ENCODE results near the gene SRGAP3. TPM values are rescaled to one million over a fixed set of nuclear protein-coding genes. Genes with fewer than 3 reads are reported as not detected.

Gene SRGAP3
- total RNA-seq, 2 donors from 2014 or later: 10.9 to 11.4 TPM

- Histone ChIP-seq H3K27ac (no peak overlapping the region), H3K4me3 (no peak overlapping the region), H3K4me1 (no peaks in the 10 kb centered on the region), H3K27me3 (no peaks in the 10 kb centered on the region), H3K36me3 (replicated peaks in 1 of 2; ENCODE audit: insufficient read depth in 1 of 2, low read depth in 2 of 2) (no peaks in the 10 kb centered on the region), H3K9me3 (no peaks in the 10 kb centered on the region)
- 77 to 88% methylated on average over 5 to 10 of the region's 12 CpGs for WGBS, 2 donors
- intact Hi-C loops (cut with DNase I): no loop called here
- no peak for TF ChIP-seq POLR2A (IDR thresholded peaks at IDR 0.05)
- TF ChIP-seq, protein P1, sequence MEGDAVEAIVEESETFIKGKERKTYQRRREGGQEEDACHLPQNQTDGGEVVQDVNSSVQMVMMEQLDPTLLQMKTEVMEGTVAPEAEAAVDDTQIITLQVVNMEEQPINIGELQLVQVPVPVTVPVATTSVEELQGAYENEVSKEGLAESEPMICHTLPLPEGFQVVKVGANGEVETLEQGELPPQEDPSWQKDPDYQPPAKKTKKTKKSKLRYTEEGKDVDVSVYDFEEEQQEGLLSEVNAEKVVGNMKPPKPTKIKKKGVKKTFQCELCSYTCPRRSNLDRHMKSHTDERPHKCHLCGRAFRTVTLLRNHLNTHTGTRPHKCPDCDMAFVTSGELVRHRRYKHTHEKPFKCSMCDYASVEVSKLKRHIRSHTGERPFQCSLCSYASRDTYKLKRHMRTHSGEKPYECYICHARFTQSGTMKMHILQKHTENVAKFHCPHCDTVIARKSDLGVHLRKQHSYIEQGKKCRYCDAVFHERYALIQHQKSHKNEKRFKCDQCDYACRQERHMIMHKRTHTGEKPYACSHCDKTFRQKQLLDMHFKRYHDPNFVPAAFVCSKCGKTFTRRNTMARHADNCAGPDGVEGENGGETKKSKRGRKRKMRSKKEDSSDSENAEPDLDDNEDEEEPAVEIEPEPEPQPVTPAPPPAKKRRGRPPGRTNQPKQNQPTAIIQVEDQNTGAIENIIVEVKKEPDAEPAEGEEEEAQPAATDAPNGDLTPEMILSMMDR (IDR thresholded peaks at IDR 0.05): no peak
- ATAC-seq (no peak), DNase-seq (no peak)
Measured at GRCh38 chr3:9110316-9110715, 139.1 kb downstream of the SRGAP3 start.

- DNase-seq: no peak
- TF ChIP-seq, protein P1 (IDR thresholded peaks at IDR 0.05): no peak
- TF ChIP-seq POLR2A (IDR thresholded peaks at IDR 0.05): no peak
- Histone ChIP-seq H3K9me3 (no peaks in the 10 kb centered on the region), H3K36me3 (replicated peaks in 1 of 2; ENCODE audit: insufficient read depth in 1 of 2, low read depth in 2 of 2) (no peaks in the 10 kb centered on the region), H3K27me3 (no peaks in the 10 kb centered on the region), H3K4me1 (no peaks in the 10 kb centered on the region), H3K27ac (no peak overlapping the region), H3K4me3 (no peak overlapping the region)
- no peak for ATAC-seq
- WGBS, 2 donors: 71 to 87% methylated on average over 3 of the region's 3 CpGs
- intact Hi-C loops (cut with DNase I): no loop called here
Measured at GRCh38 chr3:9109568-9109914, 139.9 kb downstream of the SRGAP3 start.

DNA sequence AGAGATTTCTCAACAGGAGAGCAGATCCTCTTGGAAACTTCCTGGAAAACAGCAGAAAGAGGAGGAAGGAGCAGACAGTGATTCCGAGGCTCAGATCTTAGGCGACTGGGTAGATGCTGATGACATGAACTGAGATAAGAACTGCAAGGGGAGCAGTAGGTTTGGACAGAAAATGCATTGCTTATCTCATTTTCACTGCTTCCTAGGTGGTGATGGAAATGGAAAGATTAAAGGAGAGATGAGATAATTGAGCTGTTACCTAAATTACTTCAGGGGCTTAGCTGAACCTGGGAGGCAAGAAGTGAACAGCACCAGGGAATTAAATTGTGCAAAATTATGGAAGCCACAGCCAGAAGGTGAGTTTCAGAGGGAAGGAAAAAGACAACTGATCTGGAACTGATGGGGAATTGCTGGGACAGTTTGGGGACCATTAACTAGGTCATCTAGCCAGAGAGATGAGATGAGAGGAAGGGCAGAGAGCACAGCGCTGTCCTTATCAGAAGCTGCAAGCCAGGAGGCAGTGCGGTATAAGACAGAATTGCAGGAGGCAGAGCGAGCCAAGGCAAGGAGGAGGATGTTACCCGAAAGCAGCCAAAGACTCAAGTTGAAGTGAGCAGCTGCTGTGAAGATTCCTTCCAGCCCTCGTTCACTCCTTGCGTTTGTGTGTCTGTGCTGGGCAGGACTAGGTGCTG lies 140.4 kb downstream of the SRGAP3 start:
- H3K9me3 ChIP-seq: no peaks in the 10 kb centered on the region
- TF ChIP-seq, protein P1 (IDR thresholded peaks at IDR 0.05): no peak
- TF ChIP-seq POLR2A (IDR thresholded peaks at IDR 0.05): no peak
- no peak overlapping the region for H3K27ac ChIP-seq
- H3K27me3 ChIP-seq: no peaks in the 10 kb centered on the region
- H3K36me3 ChIP-seq (replicated peaks in 1 of 2; ENCODE audit: insufficient read depth in 1 of 2, low read depth in 2 of 2): no peaks in the 10 kb centered on the region
- H3K4me1 ChIP-seq: no peaks in the 10 kb centered on the region
- DNase-seq (no peak), ATAC-seq (no peak)
- H3K4me3 ChIP-seq: no peak overlapping the region
- 73 to 76% methylated on average over 8 of the region's 8 CpGs for WGBS, 2 donors
- intact Hi-C loops (cut with DNase I): no loop called here

- Histone ChIP-seq H3K36me3 (replicated peaks in 1 of 2; ENCODE audit: insufficient read depth in 1 of 2, low read depth in 2 of 2) (no peaks in the 10 kb centered on the region), H3K4me3 (no peak overlapping the region), H3K4me1 (no peaks in the 10 kb centered on the region), H3K9me3 (no peaks in the 10 kb centered on the region), H3K27me3 (no peaks in the 10 kb centered on the region), H3K27ac (no peak overlapping the region)
- no peak for DNase-seq
- intact Hi-C loops (cut with DNase I): no loop called here
- TF ChIP-seq, protein P1 (IDR thresholded peaks at IDR 0.05): no peak
- no peak for TF ChIP-seq POLR2A (IDR thresholded peaks at IDR 0.05)
- ATAC-seq: no peak
- 79 to 87% methylated on average over 1 of the region's 1 CpG for WGBS, 2 donors
Measured at GRCh38 chr3:9107738-9108137, 141.7 kb downstream of the SRGAP3 start.

DNA sequence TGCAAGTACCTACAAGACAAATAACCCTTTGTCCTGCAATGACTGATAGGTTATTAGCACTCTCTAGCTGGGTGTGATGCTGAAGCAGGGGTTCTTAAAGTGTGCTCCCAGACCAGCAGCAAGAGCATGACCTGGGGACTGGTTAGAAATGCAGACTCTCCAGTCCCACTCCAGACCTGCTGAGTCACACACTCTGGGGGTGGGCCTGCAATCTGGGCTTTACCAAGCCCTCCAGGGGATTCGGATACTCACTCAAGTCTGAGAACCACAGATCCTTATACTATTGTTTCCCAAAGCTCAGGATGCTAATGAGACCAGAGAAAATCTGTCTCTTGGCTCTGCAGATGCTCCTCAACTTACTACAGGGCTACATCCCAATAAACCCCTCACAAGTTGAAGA lies 144.0 kb downstream of the SRGAP3 start:
- ATAC-seq (no peak), DNase-seq (no peak)
- WGBS, 2 donors: 79 to 80% methylated on average over 1 of the region's 1 CpG
- no peaks in the 10 kb centered on the region for H3K36me3 ChIP-seq (replicated peaks in 1 of 2; ENCODE audit: insufficient read depth in 1 of 2, low read depth in 2 of 2)
- H3K9me3 ChIP-seq: no peaks in the 10 kb centered on the region
- intact Hi-C loops (cut with DNase I): no loop called here
- H3K27me3 ChIP-seq: no peaks in the 10 kb centered on the region
- H3K27ac ChIP-seq: no peak overlapping the region
- TF ChIP-seq, protein P1 (IDR thresholded peaks at IDR 0.05): no peak
- TF ChIP-seq POLR2A (IDR thresholded peaks at IDR 0.05): no peak
- no peak overlapping the region for H3K4me3 ChIP-seq
- H3K4me1 ChIP-seq: no peaks in the 10 kb centered on the region

Measured in body of pancreas (tissue), 4 donors.